ENCODE data around the gene CREB3L2. TPM values are rescaled to one million over a fixed set of nuclear protein-coding genes. Genes with fewer than 3 reads are reported as not detected.

CREB3L2 gene
- total and polyA plus RNA-seq, 2 of the 13 experiments (the other 11 are each of a cell fraction or from before 2014, with no cell fraction given), result 22.1 to 41.1 TPM

GRCh38 chr7:137886746-137887145 is 115.1 kb downstream of the CREB3L2 start (continued):
- no peak for TF ChIP-seq ZNF230 (CRISPR knock-in tag; IDR thresholded peaks at IDR 0.05)

DNA sequence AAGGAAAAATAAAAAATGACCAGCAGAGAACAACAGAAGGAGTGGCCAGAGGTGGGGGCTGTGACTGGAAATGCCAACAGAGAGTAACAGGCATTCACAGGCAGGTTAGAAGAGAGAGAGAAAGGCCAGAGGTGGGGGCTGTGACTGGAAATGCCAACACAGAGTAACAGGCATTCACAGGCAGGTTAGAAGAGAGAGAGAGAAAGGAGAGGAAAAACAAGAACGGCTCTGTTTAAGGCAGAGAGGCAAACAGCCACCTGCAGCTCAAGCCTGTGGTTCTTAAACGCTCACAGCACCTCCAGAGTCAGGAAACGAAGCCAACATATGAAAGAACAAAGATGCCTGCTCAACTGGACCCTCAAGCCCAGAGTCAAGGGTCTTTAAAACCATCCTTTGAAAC is 115.6 kb downstream of the CREB3L2 start:
- CTCF ChIA-PET (ENCODE audit: low intra/inter-chr PET ratio, low total read pairs), result no interaction called here
- in situ Hi-C loops (cut with HindIII; ENCODE audit: extremely low pct_ligation_motif_present, low pct_unique_long_range_greater_than_20kb), result no loop called here
- TF ChIP-seq ZNF547 (CRISPR knock-in tag; IDR thresholded peaks at IDR 0.05), result no peak
- TF ChIP-seq ATF2 (CRISPR knock-in tag; IDR thresholded peaks at IDR 0.05), result no peak
- TF ChIP-seq, protein P1, sequence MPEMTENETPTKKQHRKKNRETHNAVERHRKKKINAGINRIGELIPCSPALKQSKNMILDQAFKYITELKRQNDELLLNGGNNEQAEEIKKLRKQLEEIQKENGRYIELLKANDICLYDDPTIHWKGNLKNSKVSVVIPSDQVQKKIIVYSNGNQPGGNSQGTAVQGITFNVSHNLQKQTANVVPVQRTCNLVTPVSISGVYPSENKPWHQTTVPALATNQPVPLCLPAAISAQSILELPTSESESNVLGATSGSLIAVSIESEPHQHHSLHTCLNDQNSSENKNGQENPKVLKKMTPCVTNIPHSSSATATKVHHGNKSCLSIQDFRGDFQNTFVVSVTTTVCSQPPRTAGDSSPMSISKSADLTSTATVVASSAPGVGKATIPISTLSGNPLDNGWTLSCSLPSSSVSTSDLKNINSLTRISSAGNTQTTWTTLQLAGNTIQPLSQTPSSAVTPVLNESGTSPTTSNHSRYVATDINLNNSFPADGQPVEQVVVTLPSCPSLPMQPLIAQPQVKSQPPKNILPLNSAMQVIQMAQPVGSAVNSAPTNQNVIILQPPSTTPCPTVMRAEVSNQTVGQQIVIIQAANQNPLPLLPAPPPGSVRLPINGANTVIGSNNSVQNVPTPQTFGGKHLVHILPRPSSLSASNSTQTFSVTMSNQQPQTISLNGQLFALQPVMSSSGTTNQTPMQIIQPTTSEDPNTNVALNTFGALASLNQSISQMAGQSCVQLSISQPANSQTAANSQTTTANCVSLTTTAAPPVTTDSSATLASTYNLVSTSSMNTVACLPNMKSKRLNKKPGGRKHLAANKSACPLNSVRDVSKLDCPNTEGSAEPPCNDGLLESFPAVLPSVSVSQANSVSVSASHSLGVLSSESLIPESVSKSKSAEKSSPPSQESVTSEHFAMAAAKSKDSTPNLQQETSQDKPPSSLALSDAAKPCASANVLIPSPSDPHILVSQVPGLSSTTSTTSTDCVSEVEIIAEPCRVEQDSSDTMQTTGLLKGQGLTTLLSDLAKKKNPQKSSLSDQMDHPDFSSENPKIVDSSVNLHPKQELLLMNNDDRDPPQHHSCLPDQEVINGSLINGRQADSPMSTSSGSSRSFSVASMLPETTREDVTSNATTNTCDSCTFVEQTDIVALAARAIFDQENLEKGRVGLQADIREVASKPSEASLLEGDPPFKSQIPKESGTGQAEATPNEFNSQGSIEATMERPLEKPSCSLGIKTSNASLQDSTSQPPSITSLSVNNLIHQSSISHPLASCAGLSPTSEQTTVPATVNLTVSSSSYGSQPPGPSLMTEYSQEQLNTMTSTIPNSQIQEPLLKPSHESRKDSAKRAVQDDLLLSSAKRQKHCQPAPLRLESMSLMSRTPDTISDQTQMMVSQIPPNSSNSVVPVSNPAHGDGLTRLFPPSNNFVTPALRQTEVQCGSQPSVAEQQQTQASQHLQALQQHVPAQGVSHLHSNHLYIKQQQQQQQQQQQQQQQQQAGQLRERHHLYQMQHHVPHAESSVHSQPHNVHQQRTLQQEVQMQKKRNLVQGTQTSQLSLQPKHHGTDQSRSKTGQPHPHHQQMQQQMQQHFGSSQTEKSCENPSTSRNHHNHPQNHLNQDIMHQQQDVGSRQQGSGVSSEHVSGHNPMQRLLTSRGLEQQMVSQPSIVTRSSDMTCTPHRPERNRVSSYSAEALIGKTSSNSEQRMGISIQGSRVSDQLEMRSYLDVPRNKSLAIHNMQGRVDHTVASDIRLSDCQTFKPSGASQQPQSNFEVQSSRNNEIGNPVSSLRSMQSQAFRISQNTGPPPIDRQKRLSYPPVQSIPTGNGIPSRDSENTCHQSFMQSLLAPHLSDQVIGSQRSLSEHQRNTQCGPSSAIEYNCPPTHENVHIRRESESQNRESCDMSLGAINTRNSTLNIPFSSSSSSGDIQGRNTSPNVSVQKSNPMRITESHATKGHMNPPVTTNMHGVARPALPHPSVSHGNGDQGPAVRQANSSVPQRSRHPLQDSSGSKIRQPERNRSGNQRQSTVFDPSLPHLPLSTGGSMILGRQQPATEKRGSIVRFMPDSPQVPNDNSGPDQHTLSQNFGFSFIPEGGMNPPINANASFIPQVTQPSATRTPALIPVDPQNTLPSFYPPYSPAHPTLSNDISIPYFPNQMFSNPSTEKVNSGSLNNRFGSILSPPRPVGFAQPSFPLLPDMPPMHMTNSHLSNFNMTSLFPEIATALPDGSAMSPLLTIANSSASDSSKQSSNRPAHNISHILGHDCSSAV (CRISPR knock-in tag; IDR thresholded peaks at IDR 0.05; ENCODE audit: borderline replicate concordance), result no peak
- no peak for TF ChIP-seq MBNL3 (CRISPR knock-in tag; conservative IDR thresholded peaks at IDR 0.05)
- TF ChIP-seq, protein P2, sequence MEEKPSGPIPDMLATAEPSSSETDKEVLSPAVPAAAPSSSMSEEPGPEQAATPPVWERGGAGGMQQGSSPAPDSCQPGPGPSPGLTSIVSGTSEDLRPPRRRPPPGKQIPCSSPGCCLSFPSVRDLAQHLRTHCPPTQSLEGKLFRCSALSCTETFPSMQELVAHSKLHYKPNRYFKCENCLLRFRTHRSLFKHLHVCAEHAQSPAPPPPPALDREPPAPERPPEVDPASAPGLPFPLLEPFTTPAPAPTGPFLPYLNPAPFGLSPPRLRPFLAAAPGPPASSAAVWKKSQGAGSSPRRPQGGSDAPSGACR (CRISPR knock-in tag; IDR thresholded peaks at IDR 0.05), result no peak
- TF ChIP-seq U2AF2 (IDR thresholded peaks at IDR 0.05; ENCODE audit: low read depth, low read length), result no peak
- TF ChIP-seq NFE2 (CRISPR knock-in tag; IDR thresholded peaks at IDR 0.05), result no peak
- no peak for TF ChIP-seq HIVEP1 (CRISPR knock-in tag; IDR thresholded peaks at IDR 0.05)
- no peak for TF ChIP-seq SMAD3 (CRISPR knock-in tag; IDR thresholded peaks at IDR 0.05)
- no peak for TF ChIP-seq XRCC5 (optimal IDR thresholded peaks at IDR 0.05; ENCODE audit: low read length)
- TF ChIP-seq ZNF337 (CRISPR knock-in tag; IDR thresholded peaks at IDR 0.05; ENCODE audit: borderline replicate concordance, low read depth), result no peak
- no peak for TF ChIP-seq ZNF382 (CRISPR knock-in tag; IDR thresholded peaks at IDR 0.05; ENCODE audit: borderline replicate concordance)
- TF ChIP-seq TCF7L2 (IDR thresholded peaks at IDR 0.05; ENCODE audit: low read depth, low read length), result no peak

More for the DNA sequence above, 115.6 kb downstream of the CREB3L2 start:
- Histone ChIP-seq H3K9me3 (ENCODE audit: low read length) (no peaks in the 10 kb centered on the region), H3K79me2 (ENCODE audit: insufficient read depth, low read length) (peaks cover 14% of the 10 kb centered on the region), H3K4me3 (replicated peaks in 1 of 3; ENCODE audit: insufficient read depth in 1 of 3, low read depth in 2 of 3, low read length in 3 of 3) (no peak overlapping the region), H3K4me2 (ENCODE audit: low read depth, low read length) (no peak overlapping the region), H3K36me3 (replicated peaks in 1 of 2; ENCODE audit: control insufficient read depth in 1 of 2, insufficient read depth in 2 of 2, low read length in 2 of 2) (peaks cover 40 to 88% of the 10 kb centered on the region in 2 experiments), H3K4me1 (ENCODE audit: insufficient read depth, low read length) (peaks cover 13% of the 10 kb centered on the region), H3K9ac (ENCODE audit: insufficient read depth, low read depth, low read length) (no peak overlapping the region), H2AFZ (ENCODE audit: low read length) (no peak overlapping the region), H3K27ac (ENCODE audit: extremely low read length, insufficient read depth, low read length) (no peak overlapping the region), H3K27me3 (ENCODE audit: control insufficient read depth in 1 of 2, insufficient read depth in 2 of 2, low read length in 2 of 2) (no peaks in the 10 kb centered on the region), H4K20me1 (ENCODE audit: insufficient read depth, low read length) (no peaks in the 10 kb centered on the region; the same call in 1 of the 2 replicates)
- FAIRE-seq, result no peak
- intact Hi-C loops (cut with micrococcal nuclease; ENCODE audit: unreplicated experiment), result no loop called here
- WGBS (ENCODE audit: low lambda C conversion rate), result 98% methylated on average over 3 of the region's 3 CpGs
- no TSS peak for BruUV-seq (replicated peaks)
- ATAC-seq, result no peak
- DNase-seq (ENCODE audit: low spot score), result no peak
- POLR2A ChIA-PET, result no interaction called here
